Upper lobe of left lung (tissue), 4 donors: ENCODE results near the gene NR2F1-AS1.

Source experiments
- POLR2A ChIP-seq, 4 donors: fragments of 450-650 bp; IDR thresholded peaks; one replicate each; pipeline ENCODE4 v1.5.1; 2016 to 2017; ENCODE audit warnings: antibody characterized with exemption in 4 of 4, mild to moderate bottlenecking in 2 of 4
- TF ChIP-seq, protein P1 (sequence below), 6 experiments: fragments of 450-650 bp in 4 of 6; fragments of 200-600 bp in 2 of 6; sonication (generic) in 2 of 6; IDR thresholded peaks; one replicate each; pipeline ENCODE4 v1.5.1; 2016 to 2019; ENCODE audit warnings: antibody characterized with exemption in 6 of 6

DNA sequence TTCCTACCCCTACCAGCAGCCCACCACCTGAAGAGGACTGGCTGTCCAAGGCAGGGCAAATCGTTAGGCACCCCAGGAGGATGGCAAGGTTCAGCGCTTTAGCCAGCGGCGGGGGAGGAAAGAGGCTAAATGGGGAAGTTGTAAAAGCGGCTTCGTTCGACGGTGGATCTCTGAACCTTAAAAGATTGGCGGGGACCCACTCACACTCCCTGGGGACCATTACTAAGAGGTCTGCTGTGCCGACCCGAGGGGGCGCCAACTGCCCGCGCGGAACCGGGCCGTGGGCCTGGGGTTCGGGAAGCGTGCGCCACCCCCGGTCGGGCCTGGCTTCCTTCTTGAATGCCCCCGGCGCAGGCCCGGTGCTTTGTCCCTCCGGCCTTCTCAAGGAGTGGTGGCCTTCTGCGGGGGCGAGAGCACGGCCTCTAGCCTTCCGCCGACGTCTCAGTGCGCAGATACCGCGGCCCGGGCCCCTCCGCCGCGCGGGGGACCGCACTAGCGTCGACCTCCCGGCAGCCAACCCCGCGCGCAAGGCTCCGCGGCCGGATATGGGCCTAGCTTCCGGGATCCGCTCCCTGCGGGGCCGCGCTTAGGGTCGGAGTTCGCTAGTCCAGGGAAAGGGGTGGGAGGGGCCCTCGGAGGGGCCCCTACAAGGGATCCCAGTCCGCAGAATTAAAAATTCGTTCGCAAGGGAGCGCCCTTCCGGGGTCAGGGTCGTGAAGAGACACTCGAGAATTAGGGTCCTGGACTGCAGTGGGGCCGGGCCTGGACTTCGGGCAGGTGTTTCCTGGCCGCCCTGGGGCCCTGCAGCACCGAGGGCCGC lies 10.5 kb downstream of the NR2F1-AS1 start:
- TF ChIP-seq, protein P1, sequence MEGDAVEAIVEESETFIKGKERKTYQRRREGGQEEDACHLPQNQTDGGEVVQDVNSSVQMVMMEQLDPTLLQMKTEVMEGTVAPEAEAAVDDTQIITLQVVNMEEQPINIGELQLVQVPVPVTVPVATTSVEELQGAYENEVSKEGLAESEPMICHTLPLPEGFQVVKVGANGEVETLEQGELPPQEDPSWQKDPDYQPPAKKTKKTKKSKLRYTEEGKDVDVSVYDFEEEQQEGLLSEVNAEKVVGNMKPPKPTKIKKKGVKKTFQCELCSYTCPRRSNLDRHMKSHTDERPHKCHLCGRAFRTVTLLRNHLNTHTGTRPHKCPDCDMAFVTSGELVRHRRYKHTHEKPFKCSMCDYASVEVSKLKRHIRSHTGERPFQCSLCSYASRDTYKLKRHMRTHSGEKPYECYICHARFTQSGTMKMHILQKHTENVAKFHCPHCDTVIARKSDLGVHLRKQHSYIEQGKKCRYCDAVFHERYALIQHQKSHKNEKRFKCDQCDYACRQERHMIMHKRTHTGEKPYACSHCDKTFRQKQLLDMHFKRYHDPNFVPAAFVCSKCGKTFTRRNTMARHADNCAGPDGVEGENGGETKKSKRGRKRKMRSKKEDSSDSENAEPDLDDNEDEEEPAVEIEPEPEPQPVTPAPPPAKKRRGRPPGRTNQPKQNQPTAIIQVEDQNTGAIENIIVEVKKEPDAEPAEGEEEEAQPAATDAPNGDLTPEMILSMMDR (IDR thresholded peaks at IDR 0.05) = no peak
- TF ChIP-seq POLR2A (IDR thresholded peaks at IDR 0.05) = no peak
